ENCODE measurements around the gene S100A3. TPM values are rescaled to one million over a fixed set of nuclear protein-coding genes. Genes with fewer than 3 reads are reported as not detected.

The S100A3 gene
- total and polyA plus RNA-seq, 2 of the 13 experiments (the other 11 are each of a cell fraction or from before 2014, with no cell fraction given), result 2.5 to 4.5 TPM

DNA sequence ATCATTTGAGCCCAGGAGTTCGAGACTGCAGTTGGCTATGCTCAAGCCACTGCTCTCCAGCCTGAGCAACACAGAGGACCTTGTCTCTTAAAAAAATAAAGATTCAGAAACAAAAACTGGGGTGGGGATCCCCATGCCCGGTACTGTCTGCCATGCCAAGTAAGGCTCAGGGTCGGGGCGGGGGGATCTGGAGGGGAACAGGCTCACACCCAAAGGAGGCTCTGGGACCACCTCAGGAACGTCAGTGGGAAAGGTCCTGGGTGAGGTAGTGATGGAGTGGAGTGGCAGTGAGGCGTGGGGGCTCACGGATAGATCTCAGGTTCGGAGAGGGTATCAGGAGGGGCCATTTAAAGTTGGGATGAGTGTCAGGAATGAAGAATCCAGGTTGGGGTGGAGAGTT lies 2.7 kb downstream of the S100A3 start (continued):
- no peak for TF ChIP-seq FOXA1 (IDR thresholded peaks at IDR 0.05)
- TF ChIP-seq FOXA1 (CRISPR knock-in tag; IDR thresholded peaks at IDR 0.05), result no peak
- no peak for TF ChIP-seq MAFK (conservative IDR thresholded peaks at IDR 0.05 in 1 of 2, IDR thresholded peaks at IDR 0.05 in 1 of 2; ENCODE audit: low read length in 2 of 2)
- TF ChIP-seq, protein P1, sequence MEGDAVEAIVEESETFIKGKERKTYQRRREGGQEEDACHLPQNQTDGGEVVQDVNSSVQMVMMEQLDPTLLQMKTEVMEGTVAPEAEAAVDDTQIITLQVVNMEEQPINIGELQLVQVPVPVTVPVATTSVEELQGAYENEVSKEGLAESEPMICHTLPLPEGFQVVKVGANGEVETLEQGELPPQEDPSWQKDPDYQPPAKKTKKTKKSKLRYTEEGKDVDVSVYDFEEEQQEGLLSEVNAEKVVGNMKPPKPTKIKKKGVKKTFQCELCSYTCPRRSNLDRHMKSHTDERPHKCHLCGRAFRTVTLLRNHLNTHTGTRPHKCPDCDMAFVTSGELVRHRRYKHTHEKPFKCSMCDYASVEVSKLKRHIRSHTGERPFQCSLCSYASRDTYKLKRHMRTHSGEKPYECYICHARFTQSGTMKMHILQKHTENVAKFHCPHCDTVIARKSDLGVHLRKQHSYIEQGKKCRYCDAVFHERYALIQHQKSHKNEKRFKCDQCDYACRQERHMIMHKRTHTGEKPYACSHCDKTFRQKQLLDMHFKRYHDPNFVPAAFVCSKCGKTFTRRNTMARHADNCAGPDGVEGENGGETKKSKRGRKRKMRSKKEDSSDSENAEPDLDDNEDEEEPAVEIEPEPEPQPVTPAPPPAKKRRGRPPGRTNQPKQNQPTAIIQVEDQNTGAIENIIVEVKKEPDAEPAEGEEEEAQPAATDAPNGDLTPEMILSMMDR (CRISPR knock-in tag; IDR thresholded peaks at IDR 0.05), result no peak
- TF ChIP-seq NCOA5 (CRISPR knock-in tag; IDR thresholded peaks at IDR 0.05), result no peak
- no peak for TF ChIP-seq ZSCAN21 (CRISPR knock-in tag; IDR thresholded peaks at IDR 0.05; ENCODE audit: borderline replicate concordance)
- TF ChIP-seq, protein P2, sequence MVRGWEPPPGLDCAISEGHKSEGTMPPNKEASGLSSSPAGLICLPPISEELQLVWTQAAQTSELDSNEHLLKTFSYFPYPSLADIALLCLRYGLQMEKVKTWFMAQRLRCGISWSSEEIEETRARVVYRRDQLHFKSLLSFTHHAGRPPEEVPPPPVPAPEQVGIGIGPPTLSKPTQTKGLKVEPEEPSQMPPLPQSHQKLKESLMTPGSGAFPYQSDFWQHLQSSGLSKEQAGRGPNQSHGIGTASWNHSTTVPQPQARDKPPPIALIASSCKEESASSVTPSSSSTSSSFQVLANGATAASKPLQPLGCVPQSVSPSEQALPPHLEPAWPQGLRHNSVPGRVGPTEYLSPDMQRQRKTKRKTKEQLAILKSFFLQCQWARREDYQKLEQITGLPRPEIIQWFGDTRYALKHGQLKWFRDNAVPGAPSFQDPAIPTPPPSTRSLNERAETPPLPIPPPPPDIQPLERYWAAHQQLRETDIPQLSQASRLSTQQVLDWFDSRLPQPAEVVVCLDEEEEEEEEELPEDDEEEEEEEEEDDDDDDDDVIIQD (CRISPR knock-in tag; IDR thresholded peaks at IDR 0.05; ENCODE audit: low read depth), result no peak
- no peak for TF ChIP-seq ZZZ3 (CRISPR knock-in tag; IDR thresholded peaks at IDR 0.05; ENCODE audit: borderline replicate concordance)
- no peak for TF ChIP-seq PAF1 (CRISPR knock-in tag; IDR thresholded peaks at IDR 0.05)
- no peak for TF ChIP-seq YEATS4 (CRISPR knock-in tag; IDR thresholded peaks at IDR 0.05; ENCODE audit: borderline replicate concordance)

Measured in HepG2 (cell line).